ENCODE measurements around the gene PLA2G4E.

The PLA2G4E gene

DNA sequence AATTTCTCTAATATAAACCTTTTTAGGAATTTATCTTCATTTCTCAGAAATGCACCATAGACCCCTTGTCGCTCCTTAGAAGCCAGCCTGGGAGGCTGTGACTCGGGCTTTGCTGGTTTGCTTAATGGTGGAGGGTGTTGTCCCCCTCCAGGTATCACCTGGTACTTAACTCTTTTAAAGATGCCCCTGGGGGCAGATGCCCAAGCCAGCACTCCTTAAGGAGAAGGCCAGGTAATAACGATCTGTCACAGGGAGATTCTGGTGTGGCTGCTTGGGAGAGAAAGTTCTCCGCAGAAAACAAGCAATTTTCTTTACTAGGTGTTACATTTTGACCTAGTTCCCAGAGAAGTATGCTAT, 70.7 kb downstream of the PLA2G4E start:
- TF ChIP-seq, protein P1, sequence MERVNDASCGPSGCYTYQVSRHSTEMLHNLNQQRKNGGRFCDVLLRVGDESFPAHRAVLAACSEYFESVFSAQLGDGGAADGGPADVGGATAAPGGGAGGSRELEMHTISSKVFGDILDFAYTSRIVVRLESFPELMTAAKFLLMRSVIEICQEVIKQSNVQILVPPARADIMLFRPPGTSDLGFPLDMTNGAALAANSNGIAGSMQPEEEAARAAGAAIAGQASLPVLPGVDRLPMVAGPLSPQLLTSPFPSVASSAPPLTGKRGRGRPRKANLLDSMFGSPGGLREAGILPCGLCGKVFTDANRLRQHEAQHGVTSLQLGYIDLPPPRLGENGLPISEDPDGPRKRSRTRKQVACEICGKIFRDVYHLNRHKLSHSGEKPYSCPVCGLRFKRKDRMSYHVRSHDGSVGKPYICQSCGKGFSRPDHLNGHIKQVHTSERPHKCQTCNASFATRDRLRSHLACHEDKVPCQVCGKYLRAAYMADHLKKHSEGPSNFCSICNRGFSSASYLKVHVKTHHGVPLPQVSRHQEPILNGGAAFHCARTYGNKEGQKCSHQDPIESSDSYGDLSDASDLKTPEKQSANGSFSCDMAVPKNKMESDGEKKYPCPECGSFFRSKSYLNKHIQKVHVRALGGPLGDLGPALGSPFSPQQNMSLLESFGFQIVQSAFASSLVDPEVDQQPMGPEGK (CRISPR knock-in tag; IDR thresholded peaks at IDR 0.05; ENCODE audit: borderline replicate concordance) = no peak
- TF ChIP-seq ZNF70 (CRISPR knock-in tag; IDR thresholded peaks at IDR 0.05) (no peak), POU6F1 (CRISPR knock-in tag; IDR thresholded peaks at IDR 0.05; ENCODE audit: borderline replicate concordance, low read depth) (no peak), ZC3H10 (CRISPR knock-in tag; IDR thresholded peaks at IDR 0.05) (no peak), ARNTL (CRISPR knock-in tag; IDR thresholded peaks at IDR 0.05; ENCODE audit: borderline replicate concordance, low read depth) (no peak), OSR1 (CRISPR knock-in tag; IDR thresholded peaks at IDR 0.05) (no peak), TOX (CRISPR knock-in tag; IDR thresholded peaks at IDR 0.05; ENCODE audit: borderline replicate concordance) (no peak), SNAI2 (CRISPR knock-in tag; IDR thresholded peaks at IDR 0.05) (no peak), ZNF8 (CRISPR knock-in tag; IDR thresholded peaks at IDR 0.05) (no peak), TSHZ2 (CRISPR knock-in tag; IDR thresholded peaks at IDR 0.05) (no peak), BACH2 (CRISPR knock-in tag; IDR thresholded peaks at IDR 0.05; ENCODE audit: borderline replicate concordance) (no peak), ZFP30 (CRISPR knock-in tag; IDR thresholded peaks at IDR 0.05) (no peak), CSDC2 (CRISPR knock-in tag; IDR thresholded peaks at IDR 0.05) (no peak), TCF4 (CRISPR knock-in tag; IDR thresholded peaks at IDR 0.05; ENCODE audit: borderline replicate concordance) (no peak)
- ATAC-seq = no peak

GRCh38 chr15:41949401-41950126, 71.3 kb downstream of the PLA2G4E start:
- ATAC-seq = no peak
- no peak for TF ChIP-seq CREB5 (CRISPR knock-in tag; IDR thresholded peaks at IDR 0.05; ENCODE audit: low read depth)
- no peak for TF ChIP-seq POU6F1 (CRISPR knock-in tag; IDR thresholded peaks at IDR 0.05; ENCODE audit: borderline replicate concordance, low read depth)
- no peak for TF ChIP-seq ZFP3 (CRISPR knock-in tag; IDR thresholded peaks at IDR 0.05)
- no peak for TF ChIP-seq SNAI2 (CRISPR knock-in tag; IDR thresholded peaks at IDR 0.05)
- no peak for TF ChIP-seq ZFP30 (CRISPR knock-in tag; IDR thresholded peaks at IDR 0.05)
- TF ChIP-seq ZNF8 (CRISPR knock-in tag; IDR thresholded peaks at IDR 0.05) = no peak
- no peak for TF ChIP-seq ZNF565 (CRISPR knock-in tag; conservative IDR thresholded peaks at IDR 0.05; ENCODE audit: low read depth)
- no peak for TF ChIP-seq ZNF70 (CRISPR knock-in tag; IDR thresholded peaks at IDR 0.05)
- TF ChIP-seq TOX (CRISPR knock-in tag; IDR thresholded peaks at IDR 0.05; ENCODE audit: borderline replicate concordance) = no peak
- TF ChIP-seq GLIS3 (CRISPR knock-in tag; IDR thresholded peaks at IDR 0.05) = no peak
- TF ChIP-seq ZC3H10 (CRISPR knock-in tag; IDR thresholded peaks at IDR 0.05) = no peak
- TF ChIP-seq, protein P1 (CRISPR knock-in tag; IDR thresholded peaks at IDR 0.05; ENCODE audit: borderline replicate concordance) = no peak
- no peak for TF ChIP-seq ARNTL (CRISPR knock-in tag; IDR thresholded peaks at IDR 0.05; ENCODE audit: borderline replicate concordance, low read depth)
- TF ChIP-seq BACH2 (CRISPR knock-in tag; IDR thresholded peaks at IDR 0.05; ENCODE audit: borderline replicate concordance) = no peak
- no peak for TF ChIP-seq CSDC2 (CRISPR knock-in tag; IDR thresholded peaks at IDR 0.05)
- TF ChIP-seq ISL1 (CRISPR knock-in tag; IDR thresholded peaks at IDR 0.05) = no peak
- TF ChIP-seq ESRRG (CRISPR knock-in tag; IDR thresholded peaks at IDR 0.05) = no peak
- TF ChIP-seq PPARA (CRISPR knock-in tag; IDR thresholded peaks at IDR 0.05; ENCODE audit: borderline replicate concordance) = no peak
- no peak for TF ChIP-seq OSR1 (CRISPR knock-in tag; IDR thresholded peaks at IDR 0.05)
